ENCODE results near the gene ERC2.

Gene ERC2

DNA sequence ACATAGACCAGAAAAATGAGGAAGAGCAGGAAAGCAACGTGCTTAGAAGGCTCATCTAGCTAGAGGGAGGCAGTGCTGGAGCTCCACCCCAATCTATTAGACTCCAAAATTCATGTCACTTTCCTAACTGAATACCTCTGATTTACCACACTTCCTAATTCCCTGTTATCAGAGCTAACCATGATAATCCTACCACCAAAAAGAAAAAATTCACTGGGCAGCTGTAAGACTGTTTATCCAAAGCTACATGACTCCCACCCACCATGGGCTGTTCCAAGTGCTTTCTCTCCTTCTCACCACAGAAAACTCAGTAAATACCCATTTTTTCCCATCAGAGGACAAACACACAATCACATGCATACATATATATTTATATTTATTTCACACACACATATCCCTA, 501.7 kb downstream of the ERC2 start:
- DNase-seq: no peak

DNA sequence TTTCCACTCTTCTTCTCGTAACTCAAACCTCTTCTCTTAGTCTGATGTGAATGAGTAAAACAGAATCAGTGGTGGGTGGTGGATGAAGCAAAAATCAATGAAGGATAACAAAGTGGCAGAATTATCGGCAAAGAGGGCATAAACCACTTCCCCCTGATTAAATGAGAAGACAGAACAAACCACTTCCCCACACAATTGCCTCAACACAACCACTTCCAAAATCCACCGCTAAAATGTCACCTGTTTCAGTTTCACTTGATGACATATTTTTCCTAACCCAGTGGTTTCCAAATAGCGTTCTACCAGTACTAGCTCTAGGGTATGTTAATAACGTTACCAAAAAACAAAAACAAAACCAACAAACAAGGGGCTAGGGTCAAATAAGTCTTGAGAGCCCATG, 502.5 kb downstream of the ERC2 start:
- DNase-seq: no peak

DNA sequence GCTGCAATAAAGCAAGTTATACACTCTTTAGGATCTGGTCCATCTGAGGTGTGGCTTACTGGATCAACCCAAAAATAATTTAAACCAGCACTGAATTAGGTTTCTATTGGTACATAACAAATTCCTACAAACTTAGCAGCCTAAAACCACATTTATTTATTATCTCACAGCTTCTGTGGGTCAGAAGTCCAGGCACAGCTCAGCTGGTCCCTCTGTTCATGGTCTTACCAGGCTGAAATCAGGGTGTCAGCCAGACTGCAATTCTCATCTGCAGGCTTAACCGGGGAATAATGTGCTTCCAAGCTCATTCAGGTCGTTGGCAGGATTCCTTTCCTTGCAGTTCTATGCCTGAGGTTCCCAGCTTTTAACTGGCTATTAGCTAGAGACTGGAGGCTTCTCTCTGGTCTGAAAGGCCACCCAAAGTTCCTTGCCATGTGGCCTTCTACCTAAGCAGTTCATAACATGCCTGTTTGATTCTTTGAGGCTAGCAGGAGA, 503.7 kb downstream of the ERC2 start:
- DNase-seq: no peak

GRCh38 chr3:55963601-55964000, 504.7 kb downstream of the ERC2 start:
- no peak for DNase-seq

DNA sequence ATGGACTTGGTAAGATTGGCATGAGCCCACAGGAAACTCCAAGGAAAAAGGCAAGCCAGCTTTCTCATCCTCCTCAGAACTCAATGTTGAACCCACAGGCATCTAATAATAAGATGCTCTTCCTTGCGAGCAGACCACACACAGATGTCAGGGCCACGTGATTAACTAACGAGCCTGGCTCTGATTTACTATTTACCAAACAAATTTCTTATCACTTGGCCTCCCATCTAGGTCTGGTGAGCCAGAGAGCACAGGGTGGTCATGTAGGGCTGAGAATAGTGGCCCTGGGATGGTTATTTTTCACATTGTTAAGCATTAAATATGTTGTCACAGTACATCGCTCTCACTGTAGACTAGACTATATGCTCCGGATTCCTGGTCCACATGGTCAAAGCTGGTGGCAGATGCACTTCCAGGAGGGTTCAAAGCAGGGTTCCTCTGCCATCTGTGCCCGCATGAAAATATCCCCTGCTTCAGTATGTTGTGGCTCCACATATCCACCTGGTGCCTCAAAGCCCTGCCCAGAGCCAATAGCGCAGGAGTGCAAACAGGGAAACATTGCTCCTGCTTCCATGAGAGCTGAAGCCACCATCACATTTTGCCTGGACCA, 508.7 kb downstream of the ERC2 start:
- DNase-seq: no peak

GRCh38 chr3:55958605-55959004, 509.7 kb downstream of the ERC2 start:
- DNase-seq: no peak

DNA sequence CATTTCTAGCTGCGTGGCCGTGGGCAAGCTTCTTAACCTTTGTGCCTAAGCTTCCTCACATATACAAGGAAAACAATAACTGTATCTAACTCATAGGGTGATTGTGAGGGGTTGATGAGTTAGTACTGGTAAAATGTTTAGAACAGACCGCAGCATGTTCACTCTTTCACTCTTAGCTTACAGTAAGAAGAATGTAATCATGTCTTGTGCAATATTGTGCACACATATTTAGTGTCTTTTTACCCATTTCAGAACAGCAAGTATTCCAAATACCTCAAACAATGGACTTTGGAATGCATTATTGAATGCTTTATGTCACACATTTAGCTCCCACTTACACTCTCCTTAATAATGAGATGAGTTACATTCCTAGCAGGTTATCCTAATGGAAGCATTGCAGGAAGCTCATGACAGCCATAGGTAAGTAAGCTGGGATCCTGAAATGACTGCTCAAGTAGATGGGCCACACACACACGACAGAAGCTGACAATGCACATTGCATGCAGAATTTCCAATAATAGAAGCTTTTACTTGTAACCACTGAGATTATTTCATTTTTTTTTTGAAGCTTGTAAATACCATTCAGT, 512.3 kb downstream of the ERC2 start:
- DNase-seq: no peak

- no peak for DNase-seq
These were observed 516.9 kb downstream of the ERC2 start for GRCh38 chr3:55951388-55951787.

DNA sequence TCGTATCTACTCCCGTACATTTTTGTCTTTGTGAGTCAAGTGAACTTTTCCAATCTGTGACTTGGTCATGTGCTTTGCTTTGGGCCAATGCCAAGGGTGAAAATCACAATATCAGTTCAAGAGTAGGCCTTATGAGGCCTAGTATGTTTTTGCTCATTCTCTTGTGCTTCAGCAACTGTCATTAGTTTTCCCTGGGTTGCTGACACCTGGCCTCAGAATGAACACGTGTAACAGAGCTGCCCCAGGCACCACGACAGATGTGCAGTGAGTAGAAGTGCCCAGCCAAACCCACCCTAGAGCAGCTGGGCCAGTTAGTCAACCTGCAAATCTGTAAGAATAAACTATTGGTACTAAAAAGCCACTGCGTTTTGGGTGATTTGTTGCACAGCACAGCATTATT, 520.9 kb downstream of the ERC2 start:
- DNase-seq: no peak

DNA sequence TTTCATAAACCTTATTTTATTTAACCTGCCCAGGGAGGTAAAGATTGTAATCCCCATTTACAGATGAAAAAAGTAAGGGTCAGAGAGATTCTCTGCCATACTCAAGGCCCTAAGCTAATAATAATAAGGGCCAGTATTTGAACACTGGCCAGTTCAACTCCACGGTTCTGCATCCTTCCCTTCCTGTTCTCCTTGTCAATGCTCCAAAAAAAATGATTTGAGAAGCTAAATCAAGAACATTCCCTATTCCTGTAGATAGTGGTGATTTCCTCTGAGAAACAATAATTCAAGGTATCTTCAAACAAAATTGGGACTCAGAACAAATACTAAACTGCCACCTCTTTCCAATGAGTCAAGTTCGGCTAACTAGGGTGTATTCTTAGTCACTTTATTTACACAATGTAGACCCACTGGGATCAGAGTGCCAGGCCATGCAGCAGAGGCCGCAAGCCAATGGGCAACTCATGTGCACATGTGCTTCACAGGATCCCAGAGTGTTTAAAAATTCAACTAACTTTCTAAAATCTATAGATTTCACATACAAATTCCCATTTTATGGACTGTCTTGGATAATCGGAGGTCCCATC, 521.6 kb downstream of the ERC2 start:
- DNase-seq: no peak

- no peak for DNase-seq
These were observed 525.4 kb downstream of the ERC2 start for GRCh38 chr3:55942868-55943267.

DNA sequence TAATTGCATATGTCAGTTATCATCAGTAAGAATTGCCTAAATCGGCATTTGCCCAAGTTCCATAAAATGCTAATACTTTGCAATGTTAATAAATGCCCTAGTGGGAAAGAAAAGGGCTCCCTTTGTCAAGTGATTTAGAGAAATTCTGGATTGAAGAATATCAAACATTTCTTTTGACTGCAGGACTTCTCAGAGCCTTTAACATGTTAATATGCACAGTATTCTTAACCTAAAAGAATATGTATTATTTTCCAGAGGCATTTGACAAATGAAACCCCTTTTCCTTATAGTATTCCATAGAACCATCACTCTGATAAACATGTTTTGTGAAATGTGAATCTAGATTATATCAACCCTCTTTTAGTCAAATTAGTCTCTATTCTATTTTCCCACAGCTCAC, 529.0 kb downstream of the ERC2 start:
- no peak for DNase-seq

GRCh38 chr3:55937301-55937700, 531.0 kb downstream of the ERC2 start:
- no peak for DNase-seq

- DNase-seq: no peak
These were observed 531.7 kb downstream of the ERC2 start for GRCh38 chr3:55936549-55937052.

- no peak for DNase-seq
These were observed 533.0 kb downstream of the ERC2 start for GRCh38 chr3:55935241-55935640.

- no peak for DNase-seq
These were observed 533.5 kb downstream of the ERC2 start for GRCh38 chr3:55934771-55935170.

GRCh38 chr3:55929154-55929869, 539.0 kb downstream of the ERC2 start:
- no peak for DNase-seq

GRCh38 chr3:55923626-55924025, 544.6 kb downstream of the ERC2 start:
- no peak for DNase-seq

GRCh38 chr3:55923207-55923606, 545.1 kb downstream of the ERC2 start:
- no peak for DNase-seq

GRCh38 chr3:55912880-55913279, 555.4 kb downstream of the ERC2 start:
- no peak for DNase-seq

- no peak for DNase-seq
These were observed 557.0 kb downstream of the ERC2 start for GRCh38 chr3:55911266-55911665.

GRCh38 chr3:55910543-55910942, 557.7 kb downstream of the ERC2 start:
- no peak for DNase-seq

GRCh38 chr3:55909373-55909772, 558.9 kb downstream of the ERC2 start:
- DNase-seq: no peak

GRCh38 chr3:55907616-55908015, 560.7 kb downstream of the ERC2 start:
- no peak for DNase-seq

All from activated CD4-positive, alpha-beta T cell treated with anti-CD3 and anti-CD28 coated beads for 4 hours (primary cell).